Measurements from ENCODE around the gene HPCA. TPM values are rescaled to one million over a fixed set of nuclear protein-coding genes. Genes with fewer than 3 reads are reported as not detected.

The HPCA gene
- total RNA-seq, 1 experiment from 2014 or later = 1.2 TPM

DNA sequence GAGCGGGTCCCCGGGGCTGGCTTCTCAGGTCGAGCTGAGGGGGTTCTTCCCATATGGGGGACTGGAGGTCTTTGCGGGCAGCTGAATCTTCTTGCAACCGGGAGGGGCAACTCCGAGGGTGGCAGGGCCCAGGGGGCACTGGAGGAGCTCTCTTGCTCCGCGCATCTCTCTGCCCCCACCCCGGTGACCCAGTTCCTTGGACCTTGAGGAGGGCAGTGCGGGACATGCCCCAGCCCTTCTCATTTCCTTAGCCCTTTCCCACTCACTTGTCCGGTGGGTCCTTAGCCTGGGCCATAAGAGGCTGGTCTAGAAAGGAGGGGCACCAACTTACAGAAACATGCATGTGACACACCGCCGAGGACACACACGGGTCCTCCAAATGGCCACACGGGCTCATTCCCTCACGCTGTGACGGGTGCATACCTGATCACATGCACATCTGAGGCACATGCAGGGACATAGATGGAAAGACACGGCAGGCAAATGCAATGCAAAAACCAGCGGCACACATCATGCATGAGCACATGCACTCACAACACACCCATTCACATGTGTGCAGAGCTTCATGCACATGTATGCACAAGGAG lies 630 bp downstream of the HPCA start:
- no CpG with 5 or more reads among the region's 19 CpGs for WGBS (ENCODE audit: extremely low coverage, insufficient read length, low lambda C conversion rate)
- no peak overlapping the region for H2BK5ac ChIP-seq (ENCODE audit: insufficient read length, low read length)
- DNase-seq = no peak
- no peak overlapping the region for H2BK20ac ChIP-seq (ENCODE audit: low read depth, low read length, poor library complexity, severe bottlenecking)
- no peaks in the 10 kb centered on the region for H3K23me2 ChIP-seq (ENCODE audit: insufficient read length, low read depth, low read length, poor library complexity, severe bottlenecking)
- H2BK15ac ChIP-seq (ENCODE audit: low read depth, low read length) = no peak overlapping the region
- Mint-ChIP-seq H3K4me3 (no peak overlapping the region; a peak in 1 of 5 replicates), H3K27ac (no peak overlapping the region), H3K36me3 (ENCODE audit: insufficient read depth in 1 of 3, low read depth in 3 of 3) (no peaks in the 10 kb centered on the region), H3K4me1 (peaks cover 3 to 28% of the 10 kb centered on the region in 2 experiments; a peak in 3 of 4 replicates), H3K27me3 (ENCODE audit: low read depth) (peaks cover 79% of the 10 kb centered on the region), H3K9me3 (peaks cover 0 to under 1% of the 10 kb centered on the region in 2 experiments; a peak in 2 of 5 replicates)
- H3K4ac ChIP-seq (ENCODE audit: low read depth, low read length) = no peak overlapping the region
- H3K79me2 ChIP-seq (ENCODE audit: insufficient read depth, low read length) = no peaks in the 10 kb centered on the region
- no peak overlapping the region for H3K9ac ChIP-seq (ENCODE audit: extremely low read depth, insufficient read length, low read length)
- H2AK5ac ChIP-seq (ENCODE audit: insufficient read length, low read length) = no peak overlapping the region
- H4K5ac ChIP-seq (ENCODE audit: insufficient read length, low read depth, low read length) = no peak overlapping the region
- H3K23ac ChIP-seq (ENCODE audit: insufficient read length, low read depth, low read length) = no peak overlapping the region
- no peak overlapping the region for H3K18ac ChIP-seq (ENCODE audit: insufficient read length, low read depth, low read length)
- no peaks in the 10 kb centered on the region; the same call in 1 of the 2 replicates for H3K27me3 ChIP-seq (ENCODE audit: insufficient read depth, low read length)
- no peak overlapping the region for H2BK12ac ChIP-seq (ENCODE audit: insufficient read length, low read depth, low read length)
- TF ChIP-seq, protein P1, sequence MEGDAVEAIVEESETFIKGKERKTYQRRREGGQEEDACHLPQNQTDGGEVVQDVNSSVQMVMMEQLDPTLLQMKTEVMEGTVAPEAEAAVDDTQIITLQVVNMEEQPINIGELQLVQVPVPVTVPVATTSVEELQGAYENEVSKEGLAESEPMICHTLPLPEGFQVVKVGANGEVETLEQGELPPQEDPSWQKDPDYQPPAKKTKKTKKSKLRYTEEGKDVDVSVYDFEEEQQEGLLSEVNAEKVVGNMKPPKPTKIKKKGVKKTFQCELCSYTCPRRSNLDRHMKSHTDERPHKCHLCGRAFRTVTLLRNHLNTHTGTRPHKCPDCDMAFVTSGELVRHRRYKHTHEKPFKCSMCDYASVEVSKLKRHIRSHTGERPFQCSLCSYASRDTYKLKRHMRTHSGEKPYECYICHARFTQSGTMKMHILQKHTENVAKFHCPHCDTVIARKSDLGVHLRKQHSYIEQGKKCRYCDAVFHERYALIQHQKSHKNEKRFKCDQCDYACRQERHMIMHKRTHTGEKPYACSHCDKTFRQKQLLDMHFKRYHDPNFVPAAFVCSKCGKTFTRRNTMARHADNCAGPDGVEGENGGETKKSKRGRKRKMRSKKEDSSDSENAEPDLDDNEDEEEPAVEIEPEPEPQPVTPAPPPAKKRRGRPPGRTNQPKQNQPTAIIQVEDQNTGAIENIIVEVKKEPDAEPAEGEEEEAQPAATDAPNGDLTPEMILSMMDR (conservative IDR thresholded peaks at IDR 0.05) = no peak
- no peak overlapping the region for H3K27ac ChIP-seq (ENCODE audit: insufficient read length, low read depth, low read length)
- H3K56ac ChIP-seq (ENCODE audit: insufficient read length, low read depth, low read length) = no peak overlapping the region
- H4K91ac ChIP-seq (ENCODE audit: insufficient read length, low read depth, low read length) = no peak overlapping the region
- no peaks in the 10 kb centered on the region for H3K9me3 ChIP-seq (ENCODE audit: control insufficient read depth, low read depth, low read length)
- H2BK120ac ChIP-seq (ENCODE audit: low read depth, low read length, poor library complexity, severe bottlenecking) = no peak overlapping the region
- no peaks in the 10 kb centered on the region for H3K79me1 ChIP-seq (ENCODE audit: insufficient read depth, low read depth, low read length, poor library complexity, severe bottlenecking)
- no peak overlapping the region for H3K4me2 ChIP-seq (ENCODE audit: insufficient read depth, insufficient read length, low read length)
- H3K14ac ChIP-seq (ENCODE audit: insufficient read depth, low read length) = no peak overlapping the region
- H2AFZ ChIP-seq (ENCODE audit: low read length) = no peak overlapping the region
- H3K4me1 ChIP-seq (ENCODE audit: insufficient read depth, low read length) = no peaks in the 10 kb centered on the region
- no peak overlapping the region for H4K8ac ChIP-seq (replicated peaks; ENCODE audit: insufficient read length, low read depth, low read length)
- no peak overlapping the region for H3T11ph ChIP-seq (ENCODE audit: low read length)
- H4K20me1 ChIP-seq (ENCODE audit: control insufficient read depth, insufficient read depth, insufficient read length) = no peaks in the 10 kb centered on the region
